NCI-H1436 (cell line): ENCODE results near the gene RDH16.
A peak's percentile ranks its signal among the peaks of the same experiment; 100 is the strongest.
"Not testable (repeated sequence)": the region's sequence is repeated elsewhere in the genome, so short reads cannot be mapped to it uniquely, and the experiment has no call there.

Experiments used
- DNase-seq: peaks from one replicate; lab custom pipeline; 2025; lab: John Stamatoyannopoulos, UW

RDH16 gene

DNA sequence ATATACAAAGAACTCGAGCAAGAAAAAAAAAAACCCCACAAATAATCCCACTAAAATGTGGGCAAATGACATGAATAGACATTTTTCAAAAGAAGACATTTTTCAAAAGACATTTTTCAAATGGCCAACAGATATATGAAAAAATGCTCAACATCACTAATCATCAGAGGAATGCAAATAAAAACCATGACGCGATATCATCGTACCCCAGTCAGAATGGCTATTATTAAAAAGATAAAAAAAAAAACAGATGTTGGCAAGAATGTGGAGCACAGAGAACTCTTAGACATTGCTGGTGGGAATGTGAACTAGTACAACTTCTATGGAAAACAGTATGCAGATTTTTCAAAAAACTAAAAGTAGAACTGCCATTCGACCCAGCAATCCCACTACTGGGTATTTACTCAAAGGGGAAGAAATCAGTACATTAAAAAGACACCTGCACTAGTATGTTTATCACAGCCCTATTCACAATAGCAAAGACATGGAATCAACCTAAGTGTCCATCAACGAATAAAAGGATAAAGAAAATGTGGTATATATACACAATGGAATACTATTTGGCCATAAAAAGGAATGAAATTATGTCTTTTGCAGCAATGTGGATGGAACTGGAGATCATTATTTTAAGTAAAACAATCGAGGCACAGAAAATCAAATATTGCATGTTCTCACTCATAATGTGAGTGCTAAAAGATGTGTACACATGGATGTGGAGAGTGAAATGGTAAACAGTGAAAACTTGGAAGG lies 32.6 kb upstream of the RDH16 start:
- no peak for DNase-seq

GRCh38 chr12:56988207-56988739 lies 30.9 kb upstream of the RDH16 start:
- DNase-seq: no peak

DNA sequence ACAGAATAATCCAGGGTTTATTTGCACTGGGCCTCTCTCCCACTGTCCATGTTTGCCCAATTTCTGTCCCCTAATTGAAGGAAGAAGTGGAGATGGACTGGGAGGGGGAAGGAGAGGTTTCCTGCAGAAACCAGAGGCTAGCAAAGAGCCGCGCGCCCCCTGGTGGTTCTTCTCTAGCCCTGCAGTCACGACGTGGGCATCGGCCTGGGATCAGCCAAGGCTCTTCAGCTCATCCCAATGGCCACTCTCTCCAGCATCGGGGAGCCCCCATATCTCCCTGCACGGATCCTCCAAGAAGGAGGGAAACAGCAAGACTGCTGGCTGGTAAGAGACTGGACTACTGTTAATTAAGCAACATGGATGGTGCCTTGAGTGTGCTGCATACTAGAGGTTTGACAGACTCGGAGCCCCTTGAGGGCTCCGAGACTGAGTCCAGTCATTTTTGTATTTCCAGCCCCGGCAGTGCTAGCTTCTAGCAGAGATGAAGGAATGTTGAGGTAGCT lies 30.2 kb upstream of the RDH16 start:
- peak; percentile 64 for DNase-seq

GRCh38 chr12:56987011-56987410 lies 29.6 kb upstream of the RDH16 start:
- no peak for DNase-seq

GRCh38 chr12:56985714-56986113 lies 28.3 kb upstream of the RDH16 start:
- not testable (repeated sequence) for DNase-seq

- no peak for DNase-seq
These were observed 26.0 kb upstream of the RDH16 start for GRCh38 chr12:56983386-56983785.

- DNase-seq: not testable (repeated sequence)
These were observed 25.3 kb upstream of the RDH16 start for GRCh38 chr12:56982578-56983236.

DNA sequence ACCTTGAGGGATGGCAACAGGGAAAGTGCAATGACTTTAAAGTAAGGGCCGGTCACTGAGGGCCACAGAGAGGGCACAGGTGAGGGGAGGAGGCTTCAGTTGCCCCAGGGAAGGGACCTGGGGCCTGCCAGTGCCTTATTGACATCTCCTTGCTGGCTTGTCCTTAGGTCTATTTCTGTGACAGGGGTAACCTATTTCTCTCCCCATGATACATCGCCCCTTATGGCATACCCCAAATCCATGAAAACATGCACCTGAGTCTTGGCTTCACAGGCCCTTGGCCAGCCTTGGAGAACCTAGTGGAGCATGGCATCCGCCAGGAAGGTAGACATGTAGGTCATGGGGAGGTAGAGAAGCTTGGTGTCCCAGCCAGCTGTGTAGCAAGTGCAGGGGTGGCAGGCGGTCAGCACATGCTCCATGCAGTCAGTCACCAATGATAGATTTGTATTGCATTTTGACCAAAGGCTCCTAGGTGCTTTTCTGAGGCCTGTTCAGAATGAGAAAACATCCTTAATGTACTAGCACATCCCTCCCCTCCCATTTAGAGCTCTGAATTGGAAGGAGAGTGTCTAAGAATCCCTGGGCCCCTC lies 23.6 kb upstream of the RDH16 start:
- DNase-seq: no peak

GRCh38 chr12:56980268-56980667 lies 22.9 kb upstream of the RDH16 start:
- DNase-seq: no peak

DNA sequence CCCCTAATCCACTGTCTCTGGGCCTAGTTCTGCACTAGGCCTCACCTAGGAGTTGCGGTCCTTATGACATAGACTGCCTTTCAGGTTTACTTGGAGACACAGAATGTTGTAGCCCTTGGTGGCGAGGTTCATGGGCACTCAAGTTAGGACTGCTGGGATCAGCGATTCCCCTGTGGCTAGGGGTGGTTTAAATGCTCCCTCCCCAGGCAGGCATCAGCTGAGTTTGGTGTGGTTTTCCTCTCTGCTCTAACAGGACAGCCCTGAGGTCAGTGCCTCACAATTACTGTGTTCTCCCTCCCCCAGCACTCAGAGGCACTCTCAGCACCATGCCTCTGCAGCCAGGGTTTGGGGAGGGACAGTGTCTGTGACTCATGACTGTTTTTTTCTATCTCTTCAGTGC lies 22.2 kb upstream of the RDH16 start:
- no peak for DNase-seq

DNA sequence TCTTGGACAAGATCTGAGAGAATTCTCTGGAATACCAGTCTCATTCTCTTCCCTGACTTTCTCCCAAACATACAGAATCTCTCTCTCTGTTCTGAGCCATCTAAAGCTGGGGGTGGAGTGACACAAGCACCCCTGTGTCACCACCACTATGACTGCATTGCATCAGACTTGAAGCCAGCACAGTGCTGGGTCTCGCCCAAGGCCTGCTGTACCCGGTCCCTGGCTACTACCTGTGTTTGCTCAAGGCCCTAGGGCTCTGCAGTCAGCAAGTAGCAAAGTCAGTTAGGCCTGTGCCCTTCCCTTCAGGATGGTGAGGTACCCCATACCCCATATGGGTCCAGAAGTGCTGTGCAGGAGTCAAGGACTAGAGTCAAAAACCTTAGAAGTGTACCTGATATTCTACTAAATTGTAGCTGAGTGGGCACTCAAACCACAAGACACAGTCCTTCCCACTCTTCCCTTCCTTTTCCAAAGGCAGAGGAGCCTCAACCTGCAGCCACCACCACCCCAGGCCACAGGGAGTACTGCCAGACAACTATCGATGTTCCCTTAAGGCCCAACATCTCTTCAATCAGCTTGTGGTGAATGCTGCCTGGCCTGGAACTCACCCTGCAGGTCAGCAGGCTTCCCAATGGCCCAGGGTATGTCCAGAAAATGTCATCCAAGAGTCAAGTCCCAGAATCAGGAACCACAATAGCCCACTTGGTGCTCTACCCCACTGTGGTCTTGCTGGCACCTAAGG lies 21.2 kb upstream of the RDH16 start:
- DNase-seq: no peak

DNA sequence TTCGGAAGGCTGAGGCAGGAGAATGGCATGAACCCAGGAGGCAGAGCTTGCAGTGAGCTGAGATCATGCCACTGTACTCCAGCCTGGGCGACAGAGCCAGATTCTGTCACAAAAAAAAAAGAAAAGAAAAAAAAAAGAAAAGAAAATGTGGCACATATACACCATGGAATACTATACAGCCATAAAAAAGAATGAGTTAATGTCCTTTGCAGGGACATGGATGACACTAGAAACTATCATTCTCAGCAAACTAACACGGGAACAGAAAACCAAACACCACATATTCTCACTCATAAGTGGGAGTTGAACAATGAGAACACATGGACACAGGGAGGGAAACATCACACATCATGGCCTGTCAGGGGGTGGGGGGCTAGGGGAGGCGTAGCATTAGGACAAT lies 20.0 kb upstream of the RDH16 start:
- DNase-seq: not testable (repeated sequence)

DNA sequence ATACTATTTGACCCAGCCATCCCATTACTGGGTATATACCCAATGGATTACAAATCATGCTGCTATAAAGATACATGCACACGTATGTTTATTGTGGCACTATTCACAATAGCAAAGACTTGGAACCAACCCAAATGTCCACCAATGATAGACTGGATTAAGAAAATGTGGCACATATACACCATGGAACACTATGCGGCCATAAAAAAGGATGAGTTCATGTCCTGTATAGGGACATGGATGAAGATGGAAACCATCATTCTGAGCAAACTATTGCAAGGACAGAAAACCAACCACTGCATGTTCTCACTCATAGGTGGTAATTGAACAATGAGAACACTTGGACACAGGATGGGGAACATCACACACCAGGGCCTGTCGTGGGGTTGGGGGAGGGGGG lies 16.8 kb upstream of the RDH16 start:
- DNase-seq: not testable (repeated sequence)

GRCh38 chr12:56968910-56969309 lies 11.5 kb upstream of the RDH16 start:
- DNase-seq: not testable (repeated sequence)

DNA sequence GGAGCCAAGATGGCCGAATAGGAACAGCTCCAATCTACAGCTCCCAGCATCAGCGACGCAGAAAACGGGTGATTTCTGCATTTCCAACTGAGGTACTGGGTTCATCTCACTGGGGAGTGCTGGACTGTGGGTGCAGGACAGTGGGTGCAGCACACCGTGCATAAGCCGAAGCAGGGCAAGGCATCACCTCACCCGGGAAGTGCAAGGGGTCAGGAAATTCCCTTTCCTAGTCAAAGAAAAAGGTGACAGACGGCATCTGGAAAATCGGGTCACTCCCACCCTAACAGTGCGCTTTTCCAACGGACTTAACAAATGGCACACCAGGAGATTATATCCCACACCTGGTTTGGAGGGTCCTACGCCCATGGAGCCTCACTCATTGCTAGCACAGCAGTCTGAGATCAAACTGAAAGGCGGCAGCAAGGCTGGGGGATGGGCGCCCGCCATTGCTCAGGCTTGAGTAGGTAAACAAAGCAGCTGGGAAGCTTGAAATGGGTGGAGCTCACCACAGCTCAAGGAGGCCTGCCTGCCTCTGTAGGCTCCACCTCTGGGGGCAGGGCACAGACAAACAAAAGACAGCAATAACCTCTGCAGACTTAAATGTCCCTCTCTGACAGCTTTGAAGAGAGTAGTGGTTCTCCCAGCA lies 8.7 kb upstream of the RDH16 start:
- DNase-seq: not testable (repeated sequence)

DNA sequence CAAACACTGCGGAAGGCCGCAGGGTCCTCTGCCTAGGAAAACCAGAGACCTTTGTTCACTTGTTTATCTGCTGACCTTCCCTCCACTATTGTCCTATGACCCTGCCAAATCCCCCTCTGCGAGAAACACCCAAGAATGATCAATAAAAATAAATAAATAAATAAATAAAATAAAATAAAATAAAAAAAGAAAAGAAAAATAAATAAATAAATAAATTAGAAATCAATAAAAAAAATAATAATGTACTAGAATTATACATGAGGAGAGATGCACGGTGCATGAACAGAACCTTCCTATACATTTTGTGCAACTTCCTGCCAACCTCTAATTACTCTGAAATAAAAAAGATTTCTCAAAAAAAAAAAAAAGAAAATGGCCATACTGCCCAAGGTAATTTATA lies 7.7 kb upstream of the RDH16 start:
- DNase-seq: not testable (repeated sequence)

GRCh38 chr12:56963557-56963956 lies 6.1 kb upstream of the RDH16 start:
- not testable (repeated sequence) for DNase-seq

DNA sequence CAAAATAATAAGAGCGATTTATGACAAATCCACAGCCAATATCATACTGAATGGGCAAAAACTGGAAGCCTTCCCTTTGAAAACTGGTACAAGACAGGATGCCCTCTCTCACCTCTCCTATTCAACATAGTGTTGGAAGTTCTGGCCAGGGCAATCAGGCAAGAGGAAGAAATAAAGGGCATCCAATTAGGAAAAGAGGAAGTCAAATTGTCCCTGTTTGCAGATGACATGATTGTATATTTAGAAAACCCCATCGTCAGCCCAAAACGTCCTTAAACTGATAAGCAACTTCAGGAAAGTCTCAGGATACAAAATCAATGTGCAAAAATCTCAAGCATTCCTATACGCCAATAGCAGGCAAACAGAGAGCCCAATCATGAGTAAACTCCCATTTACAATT lies 4.8 kb upstream of the RDH16 start:
- DNase-seq: not testable (repeated sequence)

DNA sequence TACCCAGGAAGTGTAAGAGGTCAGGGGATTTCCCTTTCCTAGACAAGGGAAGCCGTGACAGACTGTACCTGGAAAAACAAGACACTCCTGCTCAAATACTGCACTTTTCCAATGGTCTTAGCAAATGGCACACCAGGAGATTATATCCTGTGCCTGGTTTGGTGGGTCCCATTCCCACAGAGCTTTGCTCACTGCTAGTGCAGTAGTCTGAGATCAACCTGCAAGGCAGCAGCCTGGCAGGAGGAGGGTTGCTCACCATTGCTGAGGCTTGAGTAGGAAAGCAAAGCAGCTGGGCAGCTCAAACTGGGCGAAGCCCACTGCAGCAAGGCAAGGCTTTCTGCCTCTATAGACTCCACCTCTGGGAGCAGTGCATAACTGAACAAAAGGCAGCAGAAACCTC lies 1.0 kb upstream of the RDH16 start:
- no peak for DNase-seq

GRCh38 chr12:56955631-56956256 lies 1.7 kb downstream of the RDH16 start:
- no peak for DNase-seq

DNA sequence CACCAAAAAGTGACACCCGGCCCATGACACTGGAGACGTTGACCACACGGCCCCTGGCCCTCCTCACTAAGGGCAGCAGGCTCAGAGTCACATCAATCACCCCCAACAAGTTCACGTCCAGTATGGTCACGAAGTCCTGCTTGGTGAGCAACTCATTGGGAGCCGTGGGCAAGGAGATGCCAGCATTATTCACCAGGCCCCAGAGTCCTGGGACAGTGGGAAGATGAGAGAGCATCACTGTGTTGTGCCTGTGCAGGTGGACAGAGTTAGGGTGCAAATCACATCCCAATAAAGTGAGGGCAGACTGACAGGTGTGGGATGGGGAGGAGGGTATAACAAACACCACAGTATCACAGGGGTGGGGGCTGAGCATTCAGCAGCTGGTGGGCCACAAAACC lies 2.5 kb downstream of the RDH16 start:
- no peak for DNase-seq
